GM21529 (cell line): ENCODE data around the gene LPCAT3.

Experiments used
- ATAC-seq: cut with Tn5 transposase; IDR thresholded peaks from one replicate; pipeline ENCODE4 v1.9.1; 2021; ENCODE audit not compliant: unreplicated experiment

LPCAT3 gene

DNA sequence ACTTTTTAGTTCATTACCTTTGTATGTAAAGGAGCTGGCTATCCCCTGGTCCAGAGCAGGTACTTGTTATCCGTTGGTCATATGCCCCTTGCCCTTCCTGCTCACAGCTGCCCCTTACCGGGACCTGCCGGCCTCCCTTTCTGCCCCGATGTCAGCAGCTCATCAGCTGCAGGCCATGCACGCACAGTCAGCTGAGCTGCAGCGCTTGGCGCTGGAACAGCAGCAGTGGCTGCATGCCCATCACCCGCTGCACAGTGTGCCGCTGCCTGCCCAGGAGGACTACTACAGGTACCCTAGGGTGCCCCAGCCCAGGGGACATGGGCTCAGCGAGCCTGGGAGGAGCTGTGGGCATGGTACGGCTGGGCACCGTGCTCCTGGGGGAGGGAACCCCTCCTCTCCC, 77.0 kb downstream of the LPCAT3 start:
- no peak for ATAC-seq

DNA sequence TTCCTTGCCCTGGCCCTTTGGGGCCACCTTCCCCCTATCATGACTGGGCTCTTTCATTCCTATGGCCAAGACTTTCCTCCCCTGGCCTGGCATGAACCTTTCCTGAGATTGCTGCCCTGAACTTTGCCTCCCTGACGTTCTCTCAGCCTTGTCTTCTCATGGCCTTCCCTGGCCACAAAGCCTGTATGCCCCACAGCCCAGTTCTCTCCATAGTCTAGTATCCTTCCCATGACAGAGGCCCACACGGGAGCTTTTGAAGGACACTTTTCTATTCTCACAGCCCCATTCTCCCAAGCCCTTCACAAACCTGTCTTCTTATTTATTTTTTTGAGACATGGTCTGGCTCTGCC, 79.1 kb downstream of the LPCAT3 start:
- ATAC-seq, result no peak

DNA sequence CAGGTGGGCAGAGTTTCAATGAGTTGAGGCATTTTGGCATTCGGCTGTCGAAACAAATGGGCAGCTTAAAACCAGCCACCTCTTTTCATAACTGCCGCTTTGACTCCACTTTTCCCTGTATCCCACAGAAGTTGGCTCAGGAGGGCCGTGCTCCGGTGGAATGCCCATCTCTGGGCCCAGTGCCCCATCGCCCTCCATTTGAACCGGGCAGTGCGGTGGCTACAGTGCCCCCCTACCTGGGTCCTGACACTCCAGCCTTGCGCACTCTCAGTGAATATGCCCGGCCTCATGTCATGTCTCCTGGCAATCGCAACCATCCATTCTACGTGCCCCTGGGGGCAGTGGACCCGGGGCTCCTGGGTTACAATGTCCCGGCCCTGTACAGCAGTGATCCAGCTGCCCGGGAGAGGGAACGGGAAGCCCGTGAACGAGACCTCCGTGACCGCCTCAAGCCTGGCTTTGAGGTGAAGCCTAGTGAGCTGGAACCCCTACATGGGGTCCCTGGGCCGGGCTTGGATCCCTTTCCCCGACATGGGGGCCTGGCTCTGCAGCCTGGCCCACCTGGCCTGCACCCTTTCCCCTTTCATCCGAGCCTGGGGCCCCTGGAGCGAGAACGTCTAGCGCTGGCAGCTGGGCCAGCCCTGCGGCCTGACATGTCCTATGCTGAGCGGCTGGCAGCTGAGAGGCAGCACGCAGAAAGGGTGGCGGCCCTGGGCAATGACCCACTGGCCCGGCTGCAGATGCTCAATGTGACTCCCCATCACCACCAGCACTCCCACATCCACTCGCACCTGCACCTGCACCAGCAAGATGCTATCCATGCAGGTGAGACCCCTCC, 79.7 kb downstream of the LPCAT3 start:
- ATAC-seq, result no peak

DNA sequence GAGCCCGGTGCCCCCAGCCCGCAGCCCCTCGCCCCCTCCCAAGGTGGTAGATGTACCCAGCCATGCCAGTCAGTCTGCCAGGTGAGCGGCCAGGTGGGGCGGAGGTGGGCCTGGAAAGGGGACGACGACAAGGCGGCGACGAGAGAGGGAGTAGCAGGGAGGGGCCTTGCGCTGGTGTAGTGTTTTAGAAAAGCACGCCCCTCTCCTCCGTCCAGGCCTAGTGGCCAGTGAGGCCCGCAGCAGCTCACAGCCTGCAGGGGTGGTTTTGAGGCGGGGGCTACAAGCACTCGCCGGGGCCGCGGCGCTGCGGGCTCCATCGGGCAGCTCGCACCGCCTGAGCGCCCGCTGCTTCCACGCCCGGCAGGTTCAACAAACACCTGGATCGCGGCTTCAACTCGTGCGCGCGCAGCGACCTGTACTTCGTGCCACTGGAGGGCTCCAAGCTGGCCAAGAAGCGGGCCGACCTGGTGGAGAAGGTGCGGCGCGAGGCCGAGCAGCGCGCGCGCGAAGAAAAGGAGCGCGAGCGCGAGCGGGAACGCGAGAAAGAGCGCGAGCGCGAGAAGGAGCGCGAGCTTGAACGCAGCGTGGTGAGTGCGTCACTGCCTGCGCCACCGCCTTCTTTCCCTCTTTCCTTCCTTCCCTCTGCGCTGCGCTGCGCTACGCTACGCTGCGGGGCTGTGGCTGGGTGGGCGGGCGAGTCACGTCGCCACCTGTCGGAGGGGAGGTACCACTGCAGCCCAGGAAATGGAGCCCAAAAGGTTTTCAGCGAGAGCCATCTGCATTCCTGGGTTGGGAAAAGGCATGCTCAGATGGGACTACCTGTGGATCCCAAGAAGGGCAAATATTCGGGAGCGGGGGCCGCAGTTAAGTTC, 80.6 kb downstream of the LPCAT3 start:
- peak; percentile 84 for ATAC-seq

DNA sequence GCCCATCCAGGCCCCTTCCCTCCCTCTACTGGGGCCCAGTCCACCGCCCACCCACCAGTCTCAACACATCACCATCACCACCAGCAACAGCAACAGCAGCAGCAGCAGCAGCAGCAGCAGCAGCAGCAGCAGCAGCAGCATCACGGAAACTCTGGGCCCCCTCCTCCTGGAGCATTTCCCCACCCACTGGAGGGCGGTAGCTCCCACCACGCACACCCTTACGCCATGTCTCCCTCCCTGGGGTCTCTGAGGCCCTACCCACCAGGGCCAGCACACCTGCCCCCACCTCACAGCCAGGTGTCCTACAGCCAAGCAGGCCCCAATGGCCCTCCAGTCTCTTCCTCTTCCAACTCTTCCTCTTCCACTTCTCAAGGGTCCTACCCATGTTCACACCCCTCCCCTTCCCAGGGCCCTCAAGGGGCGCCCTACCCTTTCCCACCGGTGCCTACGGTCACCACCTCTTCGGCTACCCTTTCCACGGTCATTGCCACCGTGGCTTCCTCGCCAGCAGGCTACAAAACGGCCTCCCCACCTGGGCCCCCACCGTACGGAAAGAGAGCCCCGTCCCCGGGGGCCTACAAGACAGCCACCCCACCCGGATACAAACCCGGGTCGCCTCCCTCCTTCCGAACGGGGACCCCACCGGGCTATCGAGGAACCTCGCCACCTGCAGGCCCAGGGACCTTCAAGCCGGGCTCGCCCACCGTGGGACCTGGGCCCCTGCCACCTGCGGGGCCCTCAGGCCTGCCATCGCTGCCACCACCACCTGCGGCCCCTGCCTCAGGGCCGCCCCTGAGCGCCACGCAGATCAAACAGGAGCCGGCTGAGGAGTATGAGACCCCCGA, 81.4 kb downstream of the LPCAT3 start:
- peak; percentile 10 for ATAC-seq

DNA sequence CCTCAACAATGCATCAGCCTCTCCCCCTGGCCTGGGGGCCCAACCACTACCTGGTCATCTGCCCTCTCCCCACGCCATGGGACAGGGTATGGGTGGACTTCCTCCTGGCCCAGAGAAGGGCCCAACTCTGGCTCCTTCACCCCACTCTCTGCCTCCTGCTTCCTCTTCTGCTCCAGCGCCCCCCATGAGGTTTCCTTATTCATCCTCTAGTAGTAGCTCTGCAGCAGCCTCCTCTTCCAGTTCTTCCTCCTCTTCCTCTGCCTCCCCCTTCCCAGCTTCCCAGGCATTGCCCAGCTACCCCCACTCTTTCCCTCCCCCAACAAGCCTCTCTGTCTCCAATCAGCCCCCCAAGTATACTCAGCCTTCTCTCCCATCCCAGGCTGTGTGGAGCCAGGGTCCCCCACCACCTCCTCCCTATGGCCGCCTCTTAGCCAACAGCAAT, 82.1 kb downstream of the LPCAT3 start:
- no peak for ATAC-seq

DNA sequence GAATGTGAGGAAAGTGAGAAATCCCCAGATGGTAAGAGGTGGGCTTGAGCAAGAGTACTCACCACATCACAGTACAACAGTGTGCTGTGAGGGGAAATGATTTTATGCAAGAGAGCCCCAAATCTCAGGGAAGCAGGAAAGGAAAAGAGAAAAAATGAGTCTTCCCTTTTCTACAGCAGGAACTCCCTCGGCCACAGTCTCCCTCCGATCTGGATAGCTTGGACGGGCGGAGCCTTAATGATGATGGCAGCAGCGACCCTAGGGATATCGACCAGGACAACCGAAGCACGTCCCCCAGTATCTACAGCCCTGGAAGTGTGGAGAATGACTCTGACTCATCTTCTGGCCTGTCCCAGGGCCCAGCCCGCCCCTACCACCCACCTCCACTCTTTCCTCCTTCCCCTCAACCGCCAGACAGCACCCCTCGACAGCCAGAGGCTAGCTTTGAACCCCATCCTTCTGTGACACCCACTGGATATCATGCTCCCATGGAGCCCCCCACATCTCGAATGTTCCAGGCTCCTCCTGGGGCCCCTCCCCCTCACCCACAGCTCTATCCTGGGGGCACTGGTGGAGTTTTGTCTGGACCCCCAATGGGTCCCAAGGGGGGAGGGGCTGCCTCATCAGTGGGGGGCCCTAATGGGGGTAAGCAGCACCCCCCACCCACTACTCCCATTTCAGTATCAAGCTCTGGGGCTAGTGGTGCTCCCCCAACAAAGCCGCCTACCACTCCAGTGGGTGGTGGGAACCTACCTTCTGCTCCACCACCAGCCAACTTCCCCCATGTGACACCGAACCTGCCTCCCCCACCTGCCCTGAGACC, 82.7 kb downstream of the LPCAT3 start:
- no peak for ATAC-seq

DNA sequence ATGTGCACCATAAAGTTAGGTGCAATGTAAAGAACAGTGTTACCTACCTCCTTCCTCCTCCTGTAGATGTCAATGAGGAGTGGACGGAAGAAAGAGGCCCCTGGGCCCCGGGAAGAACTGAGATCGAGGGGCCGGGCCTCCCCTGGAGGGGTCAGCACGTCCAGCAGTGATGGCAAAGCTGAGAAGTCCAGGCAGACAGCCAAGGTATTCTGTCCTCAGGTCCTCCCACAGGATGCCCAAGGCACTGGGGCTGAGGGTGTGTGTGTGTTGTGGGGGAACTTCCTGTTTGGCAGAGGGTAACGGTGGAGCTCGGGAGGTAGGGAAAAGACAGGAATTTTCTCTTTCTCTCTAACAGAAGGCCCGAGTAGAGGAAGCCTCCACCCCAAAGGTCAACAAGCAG, 84.2 kb downstream of the LPCAT3 start:
- ATAC-seq, result no peak

DNA sequence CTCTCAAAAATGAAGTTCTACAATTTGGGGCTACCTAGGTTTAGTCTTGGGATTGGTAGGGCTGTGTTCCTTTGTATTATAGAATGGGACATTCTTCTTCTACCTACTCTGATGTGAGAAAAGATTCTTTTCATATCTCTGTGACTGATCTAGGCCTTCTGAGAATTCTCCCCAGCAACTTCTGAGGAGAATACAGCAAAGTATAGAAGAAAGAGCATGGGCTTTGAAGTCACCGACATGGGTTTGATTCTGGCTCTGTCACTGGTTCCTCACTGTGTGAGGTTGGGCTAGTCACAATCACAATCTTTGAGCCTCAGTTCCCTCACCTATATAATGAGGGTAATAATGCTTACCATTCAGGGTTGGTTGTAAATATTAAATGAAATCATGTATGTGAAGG, 85.5 kb downstream of the LPCAT3 start:
- ATAC-seq, result no peak

DNA sequence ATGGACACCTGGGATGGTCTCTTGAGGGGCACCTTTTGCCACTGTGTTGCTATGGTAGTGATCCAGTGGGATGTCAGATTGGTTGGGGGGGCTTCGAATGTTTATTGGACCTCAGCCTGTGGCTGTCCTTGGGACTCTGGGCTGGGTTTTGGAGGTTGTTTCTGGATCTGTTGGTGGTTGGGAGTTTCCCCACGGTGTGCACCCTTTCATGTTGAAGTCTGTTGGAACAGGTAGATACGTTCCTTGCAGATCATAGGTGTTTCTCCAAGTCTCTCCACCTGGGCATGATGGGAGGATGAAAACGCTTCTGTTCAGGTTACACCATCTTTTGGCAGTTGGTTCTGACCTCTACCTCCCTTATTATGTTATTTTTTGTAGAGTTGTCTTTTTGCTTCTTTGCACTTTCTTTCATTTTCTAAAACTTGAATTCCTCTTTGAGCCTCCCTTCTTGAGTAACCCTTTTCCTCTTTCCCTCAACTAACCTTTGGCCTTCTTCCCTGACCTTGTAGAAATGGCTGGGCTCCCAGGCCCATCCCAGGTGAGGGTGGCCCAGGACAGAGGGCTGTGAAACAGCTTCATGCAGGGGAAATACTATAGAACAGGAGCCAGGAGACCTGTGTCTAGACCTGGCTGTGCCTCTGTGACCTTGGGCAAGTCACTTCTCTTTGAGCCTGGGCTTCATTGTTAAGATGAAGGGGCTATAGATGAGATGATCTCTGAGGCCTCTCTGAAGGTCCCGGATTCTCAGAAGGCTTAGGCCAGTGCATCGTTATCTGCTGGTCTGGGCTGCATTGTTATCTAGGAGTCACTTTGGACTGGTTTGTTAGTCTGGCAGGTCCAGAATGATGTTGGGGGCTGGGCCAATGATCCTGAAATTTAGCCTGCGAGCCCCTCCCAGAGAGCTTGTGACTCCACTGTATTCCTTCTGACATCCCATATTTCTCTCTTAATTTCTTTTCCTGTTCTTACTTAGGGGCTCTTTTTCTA, 88.5 kb downstream of the LPCAT3 start:
- ATAC-seq, result no peak

DNA sequence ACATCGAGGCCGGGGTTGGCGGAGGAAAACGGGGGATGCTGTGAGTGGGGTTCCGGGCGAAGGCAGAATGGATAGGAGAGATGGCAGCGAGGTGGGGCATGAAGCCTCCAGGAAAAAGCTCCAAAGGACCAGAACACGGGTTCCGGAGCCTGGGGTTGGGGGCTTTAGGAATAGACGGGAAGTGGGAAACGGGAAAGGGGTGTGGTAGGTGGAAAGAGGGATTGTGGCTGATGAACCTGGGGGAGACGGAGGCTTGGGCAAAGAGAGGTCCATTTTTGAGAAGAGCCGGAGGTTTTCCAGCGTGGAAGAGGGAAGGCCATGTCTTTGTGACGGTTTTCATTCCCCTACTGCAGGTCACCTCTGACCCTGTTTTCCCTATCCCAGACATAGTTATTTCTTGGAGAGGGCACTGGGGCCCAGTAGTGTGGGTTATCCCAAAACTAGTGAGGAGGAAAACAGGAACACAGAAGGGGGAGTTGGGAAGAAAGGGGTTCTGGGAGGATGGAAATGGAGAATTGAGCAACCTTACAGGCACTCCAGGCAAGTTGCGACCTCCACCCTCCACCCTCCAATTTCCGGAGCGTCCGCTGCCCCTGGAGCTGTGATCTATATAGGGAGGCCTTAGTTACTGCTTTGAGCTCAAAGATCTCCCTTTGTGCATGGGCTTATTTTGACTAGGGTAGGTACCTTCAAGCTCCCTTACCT, 89.4 kb downstream of the LPCAT3 start:
- no peak for ATAC-seq

DNA sequence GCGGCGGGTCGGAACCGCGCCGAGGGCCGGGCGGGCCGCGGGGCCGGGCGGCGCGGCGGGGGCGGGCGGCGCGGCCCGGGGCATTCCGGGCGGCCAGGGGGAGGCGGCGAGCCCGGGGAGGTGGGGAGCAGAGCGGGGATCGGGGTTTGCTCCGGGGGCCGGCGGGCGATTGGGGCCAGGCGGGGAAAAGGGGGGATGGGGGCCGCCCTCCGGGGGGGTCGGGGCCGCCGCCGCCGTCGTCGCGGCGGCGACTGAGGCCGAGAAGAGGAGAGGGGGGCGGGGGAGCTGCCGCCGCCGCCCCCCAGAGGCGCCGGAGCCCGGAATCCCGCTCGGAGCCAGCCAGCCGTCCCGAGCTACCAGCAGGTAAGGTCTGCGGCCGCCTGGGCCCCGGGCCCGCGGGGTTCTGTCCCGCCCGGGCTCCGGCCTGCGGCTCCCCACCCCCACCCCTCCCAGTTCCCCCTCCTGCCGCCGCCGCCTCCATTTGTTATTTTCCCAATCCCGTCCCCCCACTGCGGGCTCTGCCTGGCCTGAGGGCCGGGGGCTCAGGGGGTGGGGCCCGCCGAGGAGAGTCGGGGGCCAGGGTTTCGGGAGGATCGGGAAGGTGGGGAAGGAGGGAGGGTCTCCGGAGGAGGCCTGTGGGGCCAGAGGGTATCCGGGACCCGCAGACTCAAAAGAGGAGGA, 90.1 kb downstream of the LPCAT3 start:
- no peak for ATAC-seq

DNA sequence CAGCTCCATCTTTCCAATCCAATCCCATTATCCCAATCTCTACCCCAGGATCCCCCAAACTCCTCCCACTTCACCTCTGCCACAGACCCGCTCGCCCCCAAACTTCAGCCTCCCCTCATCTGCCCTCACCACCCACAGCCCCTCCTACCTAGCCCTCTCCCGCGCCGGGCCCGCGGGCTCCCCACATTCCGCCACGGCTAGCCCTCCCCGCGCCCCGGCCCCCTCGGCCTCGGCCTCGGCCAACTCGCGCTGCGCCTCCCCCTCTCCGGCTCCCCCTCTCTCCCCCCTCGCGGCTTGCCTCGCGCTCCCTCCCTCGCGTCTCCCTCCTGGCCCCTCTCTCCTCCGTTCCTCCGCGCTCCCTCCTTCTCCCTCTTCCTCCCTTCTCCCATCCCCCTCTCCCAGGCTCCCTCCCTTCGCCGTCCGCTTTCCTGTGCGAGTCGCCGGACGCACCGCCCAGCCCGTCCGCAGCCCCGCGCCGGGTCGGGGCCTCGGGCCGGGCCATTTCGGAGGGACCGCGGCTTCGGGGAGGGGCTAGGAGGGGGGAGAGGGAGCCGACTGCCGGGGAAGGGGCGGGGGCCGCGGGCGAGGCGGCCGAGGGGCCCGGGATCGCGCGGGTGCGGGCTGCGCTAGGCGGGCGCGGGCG, 90.8 kb downstream of the LPCAT3 start, which contains the start of gene ATN1:
Gene ATN1 (plus strand): TSS at position 581 of the 643 bp plus-strand sequence. CDS start 6,043 bp downstream, outside the sequence.
- no peak for ATAC-seq
